Spleen (tissue), 11 donors: ENCODE measurements around the gene MYL3. TPM values are rescaled to one million over a fixed set of nuclear protein-coding genes. Genes with fewer than 3 reads are reported as not detected.

ENCODE experiments used
- DNase-seq: peaks from one replicate; pipeline ENCODE4 v3.0.0-alpha.2; 2020
- H3K27ac ChIP-seq, 8 donors: fragments of 200-600 bp; sonication (generic) in 7 of 8; 1 replicate in 4 of 8; 2 replicates in 4 of 8; pipeline versions ENCODE4 v1.5.0 to v1.8.0; 2016 to 2021; ENCODE audit warnings: inconsistent platforms in 4 of 8, mild to moderate bottlenecking in 4 of 8, moderate library complexity in 1 of 8
- H3K27me3 ChIP-seq, 7 donors: fragments of 200-600 bp; sonication (generic) in 6 of 7; replicated peaks in 1 of 7; 1 replicate in 4 of 7; 2 replicates in 3 of 7; pipeline versions ENCODE4 v1.5.0 to v1.8.0; 2016 to 2021; ENCODE audit warnings: inconsistent platforms in 3 of 7, mild to moderate bottlenecking in 1 of 7
- H3K36me3 ChIP-seq, 6 donors: fragments of 200-600 bp; sonication (generic) in 5 of 6; 1 replicate in 4 of 6; 2 replicates in 2 of 6; pipeline versions ENCODE4 v1.5.0 to v1.8.0; 2016 to 2021; ENCODE audit warnings: inconsistent platforms in 2 of 6
- H3K4me1 ChIP-seq, 6 donors: fragments of 200-600 bp; sonication (generic) in 5 of 6; 1 replicate in 3 of 6; 2 replicates in 3 of 6; pipeline versions ENCODE4 v1.5.0 to v1.8.0; 2016 to 2021; ENCODE audit warnings: inconsistent platforms in 3 of 6
- H3K4me3 ChIP-seq, 8 donors: fragments of 200-600 bp; sonication (generic) in 7 of 8; 1 replicate in 4 of 8; 2 replicates in 4 of 8; pipeline versions ENCODE4 v1.5.0 to v1.8.0; 2016 to 2021; ENCODE audit warnings: inconsistent platforms in 4 of 8, mild to moderate bottlenecking in 4 of 8, moderate library complexity in 2 of 8
- H3K9me3 ChIP-seq, 8 donors: fragments of 200-600 bp; sonication (generic) in 7 of 8; 1 replicate in 4 of 8; 2 replicates in 4 of 8; pipeline versions ENCODE4 v1.5.0 to v1.8.0; 2016 to 2021; ENCODE audit warnings: inconsistent platforms in 4 of 8
- CTCF ChIP-seq, 11 experiments: fragments of 200-600 bp in 7 of 11; fragments of 450-650 bp in 4 of 11; sonication (generic) in 4 of 11; IDR thresholded peaks in 8 of 11; conservative IDR thresholded peaks in 3 of 11; 1 replicate in 7 of 11; 2 replicates in 4 of 11; pipeline versions ENCODE4 v1.4.0 to v1.8.0; 2016 to 2021; ENCODE audit warnings: antibody characterized with exemption in 11 of 11, inconsistent platforms in 4 of 11, mild to moderate bottlenecking in 1 of 11
- POLR2A ChIP-seq, 3 donors: fragments of 450-650 bp; IDR thresholded peaks; one replicate each; pipeline ENCODE4 v1.5.1; 2017; ENCODE audit warnings: antibody characterized with exemption in 3 of 3, mild to moderate bottlenecking in 1 of 3
- POLR2AphosphoS5 ChIP-seq, 3 donors: sonication (generic); formaldehyde crosslinking; IDR thresholded peaks; one replicate each; pipeline ENCODE4 v1.5.1; 2017; ENCODE audit warnings: antibody characterized with exemption in 3 of 3
- WGBS, 5 donors: extraction: QIAGEN DNeasy Blood & Tissue Kit in 3 of 5; methylation state at CpG; one replicate each; pipeline versions ENCODE4 v1.1.5 to v1.1.7; 2013 to 2018; 5-methylcytosine and 5-hydroxymethylcytosine counted together
- intact Hi-C: fragments of 100-400 bp; cut with DNase I; formaldehyde crosslinking; loops from one replicate; pipeline ENCODE4 v1.15.0; 2023; ENCODE audit warnings: low total_unique reads
- polyA plus RNA-seq, 3 donors: library from polyadenylated mRNA; stranded (reverse); fragments of 200-250 nt; gene quantifications; one replicate each; pipeline ENCODE4 v1.2.1, GENCODE V29; 2013
- total RNA-seq, 7 donors: library from RNA; depleted of rRNA in 3 of 7; stranded (reverse); fragments of >200 nt in 3 of 7; fragmentation: NEBNext Ultra II Directional in 4 of 7; extraction: Animal tissue kit (Norgen Biotek cat#: 25700) in 4 of 7; gene quantifications; one replicate each; pipeline versions ENCODE4 v1.1.0 to v1.2.1, GENCODE V29; 2016 to 2021
- donor health status: healthy with polysubstance abuse.
- donor health status: DM: no; HTN: no; CAD: no; lungs with moderate emphysema.
- donor health status: DM: no; HTN: no; CAD: no.
- donor health status: Bipolar disorder and iron deficiency.
- donor health status: healthy.
- donor health status: DM: no; HTN: no; CAD: no.
- donor health status: DM: yes; HTN: yes; CAD: no.

The MYL3 gene
- total and polyA plus RNA-seq, 10 donors, result 1.9 to 16.2 (median 6.0) TPM

GRCh38 chr3:46835054-46835453, 28.2 kb downstream of the MYL3 start:
- intact Hi-C loops, result no loop called here
- Histone ChIP-seq H3K9me3 (peaks cover 2 to 34% (median 29%) of the 10 kb centered on the region in 8 donors), H3K4me1 (no peaks in the 10 kb centered on the region), H3K27ac (no peak overlapping the region), H3K4me3 (no peak overlapping the region), H3K27me3 (no peaks in the 10 kb centered on the region), H3K36me3 (no peaks in the 10 kb centered on the region)
- TF ChIP-seq POLR2AphosphoS5 (IDR thresholded peaks at IDR 0.05) (no peak), POLR2A (IDR thresholded peaks at IDR 0.05) (no peak), CTCF (IDR thresholded peaks at IDR 0.05 in 8 of 11, conservative IDR thresholded peaks at IDR 0.05 in 3 of 11) (no peak)
- DNase-seq, result no peak
- WGBS, 5 donors, result 80 to 92% (median 88%) methylated on average over 12 of the region's 12 CpGs

GRCh38 chr3:46833346-46834300, 29.6 kb downstream of the MYL3 start:
- H3K27me3 ChIP-seq, result no peaks in the 10 kb centered on the region
- H3K27ac ChIP-seq, result no peak overlapping the region
- no peaks in the 10 kb centered on the region for H3K36me3 ChIP-seq
- 94 to 96% (median 95%) methylated on average over 35 to 65 of the region's 65 CpGs for WGBS, 5 donors
- TF ChIP-seq CTCF (IDR thresholded peaks at IDR 0.05 in 8 of 11, conservative IDR thresholded peaks at IDR 0.05 in 3 of 11) (no peak), POLR2AphosphoS5 (IDR thresholded peaks at IDR 0.05) (no peak), POLR2A (IDR thresholded peaks at IDR 0.05) (no peak)
- DNase-seq, result peak; percentile 58
- H3K4me1 ChIP-seq, result no peaks in the 10 kb centered on the region
- no peak overlapping the region for H3K4me3 ChIP-seq
- intact Hi-C loops, result no loop called here
- H3K9me3 ChIP-seq, result peaks cover 0 to 20% (median 15%) of the 10 kb centered on the region in 8 donors

- Histone ChIP-seq H3K9me3 (peaks cover 0 to 3% (median 0%) of the 10 kb centered on the region in 8 donors), H3K27ac (no peak overlapping the region), H3K36me3 (no peaks in the 10 kb centered on the region), H3K4me3 (no peak overlapping the region), H3K27me3 (no peaks in the 10 kb centered on the region), H3K4me1 (no peaks in the 10 kb centered on the region)
- 33 to 71% (median 63%) methylated on average over 1 of the region's 1 CpG for WGBS, 5 donors
- TF ChIP-seq CTCF (IDR thresholded peaks at IDR 0.05 in 8 of 11, conservative IDR thresholded peaks at IDR 0.05 in 3 of 11) (no peak), POLR2AphosphoS5 (IDR thresholded peaks at IDR 0.05) (no peak), POLR2A (IDR thresholded peaks at IDR 0.05) (no peak)
- no peak for DNase-seq
- intact Hi-C loops, result no loop called here
Measured at GRCh38 chr3:46831841-46832240, 31.4 kb downstream of the MYL3 start.

DNA sequence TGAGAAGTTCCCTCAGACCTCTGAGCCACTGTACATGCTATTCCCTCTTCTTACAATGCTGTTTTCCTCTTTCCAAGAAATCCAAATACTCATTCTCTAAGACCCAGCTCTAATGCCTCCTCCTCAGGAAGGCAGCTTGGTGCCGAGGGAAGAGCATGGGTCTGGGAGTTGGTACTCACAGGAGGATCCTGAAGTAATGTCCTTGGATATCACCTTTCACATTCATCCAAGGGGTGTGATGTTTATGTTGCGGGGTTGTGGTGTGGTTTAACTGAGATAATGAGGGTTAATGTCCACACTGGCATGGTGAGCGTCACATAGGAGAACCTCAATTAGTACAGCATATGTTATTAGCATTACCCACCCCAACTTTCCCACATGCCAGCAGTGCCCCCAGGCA, 31.9 kb downstream of the MYL3 start:
- WGBS, 5 donors, result 92 to 99% (median 95%) methylated on average over 3 of the region's 3 CpGs
- no peak overlapping the region for H3K27ac ChIP-seq
- TF ChIP-seq POLR2A (IDR thresholded peaks at IDR 0.05) (no peak), POLR2AphosphoS5 (IDR thresholded peaks at IDR 0.05) (no peak), CTCF (IDR thresholded peaks at IDR 0.05 in 8 of 11, conservative IDR thresholded peaks at IDR 0.05 in 3 of 11) (no peak)

More for the DNA sequence above, 31.9 kb downstream of the MYL3 start:
- no peak for DNase-seq
- H3K36me3 ChIP-seq, result no peaks in the 10 kb centered on the region
- H3K4me3 ChIP-seq, result no peak overlapping the region
- no peaks in the 10 kb centered on the region for H3K9me3 ChIP-seq
- no peaks in the 10 kb centered on the region for H3K27me3 ChIP-seq
- no peaks in the 10 kb centered on the region for H3K4me1 ChIP-seq
- intact Hi-C loops, result no loop called here
